ENCODE measurements around the gene SIGLEC11. TPM values are rescaled to one million over a fixed set of nuclear protein-coding genes. Genes with fewer than 3 reads are reported as not detected.
"Not testable (repeated sequence)": the region's sequence is repeated elsewhere in the genome, so short reads cannot be mapped to it uniquely, and the experiment has no call there.

The SIGLEC11 gene
- total RNA-seq: not detected in 2 replicates

GRCh38 chr19:49960980-49961379 is at the start of gene SIGLEC11:
TSS of gene SIGLEC11 (minus strand) at chr19:49961172. CDS start at chr19:49961081, 91 bp downstream.
- DNase-seq (ENCODE audit: low read depth in 2 of 2): not testable (repeated sequence)

GRCh38 chr19:50008532-50008931 is 47.6 kb upstream of the SIGLEC11 start:
- DNase-seq (ENCODE audit: low read depth in 2 of 2): peak; percentile 35

- DNase-seq (ENCODE audit: low read depth in 2 of 2): no peak
These were observed 47.0 kb upstream of the SIGLEC11 start for GRCh38 chr19:50007947-50008346.

GRCh38 chr19:50007170-50007569 is 46.2 kb upstream of the SIGLEC11 start:
- DNase-seq (ENCODE audit: low read depth in 2 of 2): no peak

GRCh38 chr19:50005428-50005827 is 44.5 kb upstream of the SIGLEC11 start:
- no peak for DNase-seq (ENCODE audit: low read depth in 2 of 2)

- DNase-seq (ENCODE audit: low read depth in 2 of 2): peak; percentile 37 to 84
These were observed 42.9 kb upstream of the SIGLEC11 start for GRCh38 chr19:50003810-50004419.

- no peak for DNase-seq (ENCODE audit: low read depth in 2 of 2)
These were observed 42.3 kb upstream of the SIGLEC11 start for GRCh38 chr19:50003254-50003788.

GRCh38 chr19:50002386-50002960 is 41.5 kb upstream of the SIGLEC11 start:
- no peak for DNase-seq (ENCODE audit: low read depth in 2 of 2)

- no peak for DNase-seq (ENCODE audit: low read depth in 2 of 2)
These were observed 40.8 kb upstream of the SIGLEC11 start for GRCh38 chr19:50001775-50002174.

- no peak for DNase-seq (ENCODE audit: low read depth in 2 of 2)
These were observed 40.0 kb upstream of the SIGLEC11 start for GRCh38 chr19:50000841-50001557.

- DNase-seq (ENCODE audit: low read depth in 2 of 2): no peak
These were observed 39.3 kb upstream of the SIGLEC11 start for GRCh38 chr19:50000038-50000840.

GRCh38 chr19:49999371-50000010 is 38.5 kb upstream of the SIGLEC11 start:
- DNase-seq (ENCODE audit: low read depth in 2 of 2): peak; percentile 27 to 28

GRCh38 chr19:49997709-49998108 is 36.7 kb upstream of the SIGLEC11 start:
- peak; percentile 38 to 65 for DNase-seq (ENCODE audit: low read depth in 2 of 2)

- peak in 1 of 2 donors; percentile 37 for DNase-seq (ENCODE audit: low read depth in 2 of 2)
These were observed 27.5 kb upstream of the SIGLEC11 start for GRCh38 chr19:49988433-49988832.

GRCh38 chr19:49988007-49988406 is 27.0 kb upstream of the SIGLEC11 start:
- DNase-seq (ENCODE audit: low read depth in 2 of 2): no peak

GRCh38 chr19:49987159-49987698 is 26.3 kb upstream of the SIGLEC11 start:
- DNase-seq (ENCODE audit: low read depth in 2 of 2): peak; percentile 93 to 96

GRCh38 chr19:49986354-49986753 is 25.4 kb upstream of the SIGLEC11 start:
- DNase-seq (ENCODE audit: low read depth in 2 of 2): no peak

- peak in 1 of 2 donors; percentile 47 for DNase-seq (ENCODE audit: low read depth in 2 of 2)
These were observed 24.9 kb upstream of the SIGLEC11 start for GRCh38 chr19:49985871-49986270.

- no peak for DNase-seq (ENCODE audit: low read depth in 2 of 2)
These were observed 23.5 kb upstream of the SIGLEC11 start for GRCh38 chr19:49984491-49984890.

- peak; percentile 61 to 63 for DNase-seq (ENCODE audit: low read depth in 2 of 2)
These were observed 22.8 kb upstream of the SIGLEC11 start for GRCh38 chr19:49983645-49984229.
